Measurements from ENCODE around the gene CENPL. TPM values are rescaled to one million over a fixed set of nuclear protein-coding genes. Genes with fewer than 3 reads are reported as not detected.

CENPL gene
- total RNA-seq, 4 donors from 2014 or later: 0.66 to 19.8 (median 3.9) TPM

- Histone ChIP-seq H3K27me3 (no peaks in the 10 kb centered on the region), H3K4me3 (no peak overlapping the region), H3K9me3 (no peaks in the 10 kb centered on the region), H3K36me3 (peaks cover 0 to 65% (median 0%) of the 10 kb centered on the region in 3 donors), H3K4me1 (no peaks in the 10 kb centered on the region), H3K27ac (peak overlapping the region in 1 of 4 donors; percentile 29)
- TF ChIP-seq CTCF (IDR thresholded peaks at IDR 0.05) (no peak), POLR2A (IDR thresholded peaks at IDR 0.05) (no peak)
- DNase-seq: no peak
Observed at GRCh38 chr1:173853074-173853473, 28.4 kb upstream of the CENPL start.

- Histone ChIP-seq H3K27me3 (no peaks in the 10 kb centered on the region), H3K4me1 (no peaks in the 10 kb centered on the region), H3K36me3 (peaks cover 0 to 57% (median 0%) of the 10 kb centered on the region in 3 donors), H3K9me3 (no peaks in the 10 kb centered on the region), H3K27ac (no peak overlapping the region), H3K4me3 (no peak overlapping the region)
- DNase-seq: no peak
- TF ChIP-seq CTCF (IDR thresholded peaks at IDR 0.05) (no peak), POLR2A (IDR thresholded peaks at IDR 0.05) (no peak)
Observed at GRCh38 chr1:173852105-173852504, 27.4 kb upstream of the CENPL start.

GRCh38 chr1:173832748-173833147 lies 8.1 kb upstream of the CENPL start:
- Histone ChIP-seq H3K4me1 (no peaks in the 10 kb centered on the region), H3K36me3 (peaks cover 0 to 56% (median 0%) of the 10 kb centered on the region in 3 donors), H3K9me3 (no peaks in the 10 kb centered on the region), H3K27me3 (no peaks in the 10 kb centered on the region), H3K4me3 (no peak overlapping the region), H3K27ac (no peak overlapping the region)
- TF ChIP-seq POLR2A (IDR thresholded peaks at IDR 0.05): no peak
- TF ChIP-seq CTCF (IDR thresholded peaks at IDR 0.05): no peak
- no peak for DNase-seq

GRCh38 chr1:173827611-173828010 lies 2.9 kb upstream of the CENPL start:
- H3K4me1 ChIP-seq: peaks cover 0 to 12% (median 3%) of the 10 kb centered on the region in 4 donors
- no peak for TF ChIP-seq CTCF (IDR thresholded peaks at IDR 0.05)
- no peak for TF ChIP-seq POLR2A (IDR thresholded peaks at IDR 0.05)
- DNase-seq: no peak
- no peaks in the 10 kb centered on the region for H3K9me3 ChIP-seq
- no peak overlapping the region for H3K4me3 ChIP-seq
- H3K36me3 ChIP-seq: peaks cover 0 to 21% (median 0%) of the 10 kb centered on the region in 3 donors
- H3K27me3 ChIP-seq: no peaks in the 10 kb centered on the region
- H3K27ac ChIP-seq: no peak overlapping the region

GRCh38 chr1:173823781-173824314 lies 835 bp downstream of the CENPL start:
- H3K9me3 ChIP-seq: no peaks in the 10 kb centered on the region
- peak overlapping the region; percentile 83 to 94 (median 88) for H3K27ac ChIP-seq
- no peak for DNase-seq
- H3K27me3 ChIP-seq: no peaks in the 10 kb centered on the region
- peaks cover 0 to 12% (median 3%) of the 10 kb centered on the region in 4 donors for H3K4me1 ChIP-seq
- H3K4me3 ChIP-seq: peak overlapping the region; percentile 66 to 86 (median 70)
- TF ChIP-seq POLR2A (IDR thresholded peaks at IDR 0.05) (no peak), CTCF (IDR thresholded peaks at IDR 0.05) (no peak)
- H3K36me3 ChIP-seq: no peaks in the 10 kb centered on the region

- Histone ChIP-seq H3K9me3 (no peaks in the 10 kb centered on the region), H3K27me3 (no peaks in the 10 kb centered on the region), H3K4me1 (peaks cover 0 to 12% (median 3%) of the 10 kb centered on the region in 4 donors), H3K36me3 (no peaks in the 10 kb centered on the region), H3K27ac (no peak overlapping the region), H3K4me3 (no peak overlapping the region)
- TF ChIP-seq POLR2A (IDR thresholded peaks at IDR 0.05) (no peak), CTCF (IDR thresholded peaks at IDR 0.05) (no peak)
- DNase-seq: no peak
Observed at GRCh38 chr1:173821680-173822079, 3.0 kb downstream of the CENPL start.

Measured in Peyer's patch (tissue), 4 donors.